Activated CD4-positive, alpha-beta T cell treated with anti-CD3 and anti-CD28 coated beads, Interleukin-2, amount 10 ng/mL, durations not matched to agents 24 days and 14 days (primary cell): ENCODE results near the gene AGPAT4. TPM values are rescaled to one million over a fixed set of nuclear protein-coding genes. Genes with fewer than 3 reads are reported as not detected.

Experiments used
- DNase-seq: peaks from one replicate; pipeline ENCODE4 v3.0.0; 2022
- H3K27ac Mint-ChIP-seq: one replicate; pipeline ENCODE4 v1.8.0; 2022; ENCODE audit warnings: mild to moderate bottlenecking, mixed read lengths
- H3K27me3 Mint-ChIP-seq: one replicate; pipeline ENCODE4 v1.8.0; 2022; ENCODE audit warnings: mixed read lengths
- H3K36me3 Mint-ChIP-seq: one replicate; pipeline ENCODE4 v1.8.0; 2022; ENCODE audit warnings: low read depth, mild to moderate bottlenecking, mixed read lengths
- H3K4me1 Mint-ChIP-seq: one replicate; pipeline ENCODE4 v1.8.0; 2021; ENCODE audit warnings: mixed read lengths
- H3K4me3 Mint-ChIP-seq: one replicate; pipeline ENCODE4 v1.8.0; 2022; ENCODE audit warnings: mild to moderate bottlenecking, moderate library complexity, mixed read lengths
- H3K9me3 Mint-ChIP-seq: one replicate; pipeline ENCODE4 v1.8.0; 2021; ENCODE audit warnings: mixed read lengths
- intact Hi-C: fragments of 100-400 bp; cut with micrococcal nuclease; formaldehyde crosslinking; loops from one replicate; pipeline ENCODE4 v1.15.1; 2023
- total RNA-seq: library from RNA; stranded (reverse); gene quantifications from 2 replicates; pipeline ENCODE4 v1.2.3, GENCODE V29; 2022

AGPAT4 gene
- total RNA-seq, 1 donor from 2014 or later: 6.8 TPM

GRCh38 chr6:161085246-161085645 lies 188.6 kb downstream of the AGPAT4 start:
- Mint-ChIP-seq H3K27me3 (no peaks in the 10 kb centered on the region), H3K4me1 (peaks cover 9% of the 10 kb centered on the region), H3K9me3 (no peaks in the 10 kb centered on the region), H3K4me3 (no peak overlapping the region), H3K36me3 (peaks cover 33% of the 10 kb centered on the region), H3K27ac (peak overlapping the region; percentile 1)
- DNase-seq: no peak
- intact Hi-C loops: loop anchor here (5.0 to 10.0 kb wide), 2 partner anchors 90 to 187 kb away; partner anchors contain the start of genes AGPAT4 and MAP3K4

- no peak for DNase-seq
- intact Hi-C loops: loop anchor here (10.0 kb wide), 1 partner anchor 87 kb away; the partner anchor contains the start of gene MAP3K4
- no peaks in the 10 kb centered on the region for H3K27me3 Mint-ChIP-seq
- H3K27ac Mint-ChIP-seq: no peak overlapping the region
- no peak overlapping the region for H3K4me3 Mint-ChIP-seq
- H3K4me1 Mint-ChIP-seq: peaks cover 19% of the 10 kb centered on the region
- peaks cover 29% of the 10 kb centered on the region for H3K36me3 Mint-ChIP-seq
- no peaks in the 10 kb centered on the region for H3K9me3 Mint-ChIP-seq
These were observed 191.6 kb downstream of the AGPAT4 start for GRCh38 chr6:161082215-161082614.

DNA sequence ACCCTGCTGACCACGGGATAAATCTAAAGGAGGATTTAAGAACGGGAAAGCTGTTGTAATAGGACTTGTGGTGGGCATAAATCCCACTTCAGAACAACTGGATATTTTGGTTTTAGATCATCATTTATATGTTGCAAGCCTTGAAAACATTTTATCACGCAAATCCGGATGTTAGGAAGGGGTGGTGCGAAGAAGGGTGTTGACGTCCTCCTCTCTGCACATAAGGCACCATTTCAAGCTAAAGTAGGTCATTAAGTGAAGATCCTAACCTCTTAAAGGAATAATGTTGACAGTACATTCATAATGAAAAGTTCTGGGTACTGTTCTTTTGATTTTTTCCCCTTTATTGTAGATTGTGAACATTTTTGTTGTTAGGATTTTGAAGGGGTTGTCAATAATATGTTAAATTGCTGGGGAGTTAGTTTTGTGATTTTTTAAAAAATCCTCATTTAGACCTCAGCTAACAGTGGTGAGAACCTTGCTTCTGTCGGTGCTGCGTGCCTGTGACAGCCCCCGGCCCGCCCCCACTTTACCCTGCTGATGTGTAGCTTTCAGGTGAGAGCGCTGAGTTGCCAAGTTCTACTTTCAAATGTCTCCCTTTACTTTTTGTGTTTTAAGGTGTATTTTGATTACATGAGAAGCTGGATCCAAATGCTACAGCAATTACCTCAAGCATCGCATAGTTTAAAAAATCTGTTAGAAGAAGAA lies 193.4 kb downstream of the AGPAT4 start:
- H3K4me1 Mint-ChIP-seq: peaks cover 17% of the 10 kb centered on the region
- H3K36me3 Mint-ChIP-seq: peaks cover 19% of the 10 kb centered on the region
- H3K27me3 Mint-ChIP-seq: no peaks in the 10 kb centered on the region
- no peaks in the 10 kb centered on the region for H3K9me3 Mint-ChIP-seq
- H3K27ac Mint-ChIP-seq: peak overlapping the region; percentile 82
- H3K4me3 Mint-ChIP-seq: peak overlapping the region; percentile 45
- intact Hi-C loops: loop anchor here (10.0 kb wide), 1 partner anchor 86 kb away; the partner anchor contains the start of gene MAP3K4
- DNase-seq: no peak
